SU-DHL-6 (cell line): ENCODE measurements around the gene SMARCD2.
"Not testable (repeated sequence)": the region's sequence is repeated elsewhere in the genome, so short reads cannot be mapped to it uniquely, and the experiment has no call there.

Experiments used
- CTCF ChIP-seq: fragments of 200-600 bp; sonication (generic); IDR thresholded peaks from one replicate; pipeline ENCODE4 v1.5.1; 2017; ENCODE audit warnings: antibody characterized with exemption, mild to moderate bottlenecking, low read length, moderate library complexity; ENCODE audit not compliant: insufficient read depth, poor library complexity, severe bottlenecking
- EZH2phosphoT487 ChIP-seq: fragments of 200-600 bp; sonication (generic), shearing (Covaris generic); conservative IDR thresholded peaks from 2 replicates; pipeline ENCODE4 v1.6.1; 2018; ENCODE audit warnings: mild to moderate bottlenecking, antibody characterized with exemption, low read length, moderate library complexity, mixed read lengths

GRCh38 chr17:63869491-63870291 is 27.2 kb upstream of the SMARCD2 start:
- not testable (repeated sequence) for TF ChIP-seq CTCF, EZH2phosphoT487
